Testis (tissue), 3 donors: ENCODE results near the gene GNAI2. TPM values are rescaled to one million over a fixed set of nuclear protein-coding genes. Genes with fewer than 3 reads are reported as not detected.
A peak's percentile ranks its signal among the peaks of the same experiment; 100 is the strongest.
"Not testable (repeated sequence)": the region's sequence is repeated elsewhere in the genome, so short reads cannot be mapped to it uniquely, and the experiment has no call there.

Experiments
- DNase-seq: peaks from one replicate; pipeline ENCODE4 v3.0.0-alpha.2; 2019
- H3K27ac ChIP-seq, 2 donors: fragments of 200-600 bp; sonication (generic); one replicate each; pipeline ENCODE4 v1.5.1; 2019
- H3K27me3 ChIP-seq: fragments of 200-600 bp; sonication (generic); one replicate; pipeline ENCODE4 v1.5.1; 2019
- H3K36me3 ChIP-seq: fragments of 200-600 bp; sonication (generic); one replicate; pipeline ENCODE4 v1.5.1; 2017; ENCODE audit warnings: low read depth; ENCODE audit errors: missing control alignments
- H3K4me1 ChIP-seq: fragments of 200-600 bp; sonication (generic); one replicate; pipeline ENCODE4 v1.5.1; 2019
- H3K4me3 ChIP-seq, 2 donors: fragments of 200-600 bp; sonication (generic); one replicate each; pipeline ENCODE4 v1.5.1; 2017 to 2019
- H3K9me3 ChIP-seq: fragments of 200-600 bp; sonication (generic); one replicate; pipeline ENCODE4 v1.5.1; 2017
- CTCF ChIP-seq, 3 experiments: fragments of 450-650 bp in 2 of 3; fragments of 200-600 bp in 1 of 3; sonication (generic) in 1 of 3; IDR thresholded peaks; one replicate each; pipeline ENCODE4 v1.5.1; 2016 to 2019; ENCODE audit warnings: antibody characterized with exemption in 3 of 3, mild to moderate bottlenecking in 2 of 3, moderate library complexity in 1 of 3
- POLR2A ChIP-seq: fragments of 450-650 bp; IDR thresholded peaks from one replicate; pipeline ENCODE4 v1.6.1; 2017; ENCODE audit warnings: antibody characterized with exemption, mild to moderate bottlenecking, moderate library complexity
- WGBS, 2 donors: methylation state at CpG; one replicate each; pipeline ENCODE4 v1.1.5; 2018; 5-methylcytosine and 5-hydroxymethylcytosine counted together
- intact Hi-C: fragments of 100-400 bp; cut with DNase I; formaldehyde crosslinking; loops from one replicate; pipeline ENCODE4 v1.15.1; 2023; ENCODE audit warnings: low total_unique reads
- polyA plus RNA-seq: library from polyadenylated mRNA; stranded (reverse); fragments of 350-450 nt; fragmentation: Illumina TruSeq; extraction: RNeasy Lipid Tissue Mini Kit (QIAGEN cat#74804); gene quantifications from one replicate; pipeline ENCODE4 v1.2.3, GENCODE V29; 2014; ENCODE audit warnings: low read depth, low replicate concordance; ENCODE audit not compliant: insufficient read depth
- total RNA-seq, 2 donors: library from RNA; depleted of rRNA; stranded (reverse); fragments of >200 nt; gene quantifications; one replicate each; pipeline ENCODE4 v1.2.3, GENCODE V29; 2016

The GNAI2 gene
- total and polyA plus RNA-seq, 3 donors from 2014 or later, result 238 to 343 (median 239) TPM

DNA sequence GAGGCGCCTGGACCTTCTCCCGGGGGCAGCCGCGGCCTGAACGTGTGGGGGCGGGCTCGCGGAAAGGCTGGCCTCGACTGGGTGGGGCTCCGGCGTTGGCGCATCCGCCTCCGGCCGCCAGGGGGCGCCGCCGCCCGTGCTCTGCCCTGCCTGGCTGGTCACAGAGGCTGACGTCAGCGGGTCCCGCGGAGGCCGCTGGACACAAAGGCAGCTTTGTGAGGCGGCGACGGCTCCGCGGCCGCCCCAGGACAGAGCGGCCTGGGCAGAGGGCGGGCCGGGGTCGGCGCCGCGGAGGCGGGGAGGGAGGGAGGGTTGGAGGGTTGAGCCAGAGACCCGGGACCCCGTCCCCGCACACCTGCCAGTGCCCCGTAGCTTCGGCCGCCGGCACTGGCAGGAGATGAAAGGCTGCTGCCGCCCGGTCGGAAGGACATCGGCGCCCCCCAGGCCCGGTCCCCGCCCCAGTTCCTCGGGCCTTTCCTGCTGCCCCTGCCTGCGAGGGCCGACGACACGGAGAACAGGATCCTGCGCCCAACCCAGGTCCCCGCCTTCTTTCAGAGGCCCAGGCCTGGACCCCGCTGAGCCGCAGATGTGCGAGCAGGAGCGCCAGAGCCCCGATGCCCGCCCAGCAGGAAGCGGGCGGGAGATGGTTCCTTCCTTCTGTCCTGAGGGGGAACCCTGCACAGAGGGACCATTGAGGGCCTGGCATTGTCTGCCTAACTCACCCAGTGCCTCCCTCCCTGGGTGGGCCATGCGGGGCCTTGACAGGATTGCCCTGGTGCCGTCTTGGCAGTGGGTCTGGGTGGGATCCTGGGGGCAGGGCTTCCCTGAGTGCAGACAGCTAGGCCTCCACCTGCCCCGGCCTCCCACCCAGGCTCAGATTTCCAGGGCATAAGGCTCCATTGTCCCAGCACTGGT lies 24.3 kb downstream of the GNAI2 start:
- Histone ChIP-seq H3K4me1 (peaks cover 35% of the 10 kb centered on the region), H3K27me3 (no peaks in the 10 kb centered on the region), H3K9me3 (no peaks in the 10 kb centered on the region), H3K4me3 (peak overlapping the region; percentile 75 to 78), H3K27ac (peak overlapping the region; percentile 99), H3K36me3 (no peaks in the 10 kb centered on the region)
- 1 to 18% methylated on average over 2 to 50 of the region's 70 CpGs for WGBS, 2 donors
- peak; percentile 99 to 100 (median 100) for TF ChIP-seq CTCF (IDR thresholded peaks at IDR 0.05)
- peak; percentile 45 for TF ChIP-seq POLR2A
- peak; percentile 96 for DNase-seq
- intact Hi-C loops, result no loop called here

- Histone ChIP-seq H3K4me1 (peaks cover 42% of the 10 kb centered on the region), H3K36me3 (no peaks in the 10 kb centered on the region), H3K9me3 (no peaks in the 10 kb centered on the region), H3K27ac (peak overlapping the region; percentile 99), H3K4me3 (peak overlapping the region; percentile 75 to 78), H3K27me3 (no peaks in the 10 kb centered on the region)
- intact Hi-C loops, result no loop called here
- DNase-seq, result no peak
- TF ChIP-seq CTCF (IDR thresholded peaks at IDR 0.05), result no peak
- no peak for TF ChIP-seq POLR2A
- WGBS, 2 donors, result 49% methylated on average over 4 of the region's 5 CpGs; no CpG with 5 or more reads in 1 of the 2 donors
Measured at GRCh38 chr3:50260942-50261441, 25.0 kb downstream of the GNAI2 start.

DNA sequence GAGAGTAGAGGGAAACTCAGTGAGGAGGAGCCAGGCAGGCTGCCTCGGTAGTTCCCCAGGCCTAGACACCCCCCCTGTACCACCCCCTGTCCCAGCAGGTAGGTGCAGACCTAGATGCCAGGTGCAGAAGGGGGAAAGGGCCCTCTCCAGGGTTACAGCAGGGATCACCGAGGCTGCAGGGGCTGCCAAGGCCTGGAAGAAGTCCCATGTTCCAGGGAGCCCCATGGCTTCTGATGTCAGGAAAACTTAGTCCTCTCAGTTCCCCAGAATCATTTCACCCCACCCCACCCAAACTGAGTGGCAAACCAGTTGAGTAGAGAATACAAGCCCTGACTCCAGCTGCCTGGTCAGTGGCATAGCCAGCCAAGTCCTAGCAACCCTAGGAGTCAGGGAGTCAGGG lies 25.5 kb downstream of the GNAI2 start:
- Histone ChIP-seq H3K36me3 (no peaks in the 10 kb centered on the region), H3K4me3 (no peak overlapping the region), H3K27me3 (no peaks in the 10 kb centered on the region), H3K4me1 (peaks cover 48% of the 10 kb centered on the region), H3K9me3 (no peaks in the 10 kb centered on the region), H3K27ac (peak overlapping the region; percentile 99)
- intact Hi-C loops, result no loop called here
- TF ChIP-seq POLR2A (no peak), CTCF (IDR thresholded peaks at IDR 0.05) (no peak)
- WGBS, 2 donors, result 27 to 57% methylated on average over 1 to 2 of the region's 2 CpGs
- DNase-seq, result no peak

- Histone ChIP-seq H3K27ac (peak overlapping the region in 1 of 2 donors; percentile 99), H3K4me1 (peaks cover 55% of the 10 kb centered on the region)
- H3K9me3 ChIP-seq, H3K27me3 ChIP-seq, DNase-seq, H3K36me3 ChIP-seq, H3K4me3 ChIP-seq, intact Hi-C loops: not testable (repeated sequence)
- WGBS, 2 donors, result 95 to 99% methylated on average over 4 of the region's 4 CpGs
Measured at GRCh38 chr3:50262200-50262599, 26.2 kb downstream of the GNAI2 start.

GRCh38 chr3:50262778-50263177 lies 26.8 kb downstream of the GNAI2 start:
- TF ChIP-seq CTCF (IDR thresholded peaks at IDR 0.05) (no peak), POLR2A (no peak)
- intact Hi-C loops, result no loop called here
- H3K4me1 ChIP-seq, result peaks cover 60% of the 10 kb centered on the region
- no peaks in the 10 kb centered on the region for H3K27me3 ChIP-seq
- H3K36me3 ChIP-seq, result no peaks in the 10 kb centered on the region
- H3K9me3 ChIP-seq, result no peaks in the 10 kb centered on the region
- H3K4me3 ChIP-seq, result no peak overlapping the region
- no peak for DNase-seq
- H3K27ac ChIP-seq, result no peak overlapping the region
- WGBS, 2 donors, result 82 to 85% methylated on average over 7 of the region's 7 CpGs
